Lung (tissue), 12 donors: ENCODE results near the gene WHRN. TPM values are rescaled to one million over a fixed set of nuclear protein-coding genes. Genes with fewer than 3 reads are reported as not detected.

ENCODE experiments used
- ATAC-seq: fragments of 200-7000 bp; cut with Tn5 transposase; one replicate; pipeline ENCODE4 v1.9.1; 2020; ENCODE audit warnings: moderate number of reproducible peaks; ENCODE audit not compliant: insufficient read depth, low FRiP score
- DNase-seq, 3 donors: peaks; one replicate each; pipeline ENCODE4 v3.0.0-alpha.2; 2013 to 2017
- H3K27ac ChIP-seq, 2 donors: one replicate each; pipeline ENCODE4 v1.5.1; 2013; ENCODE audit warnings: mild to moderate bottlenecking in 2 of 2, moderate library complexity in 2 of 2, control low read depth in 1 of 2, inconsistent platforms in 1 of 2, low read depth in 1 of 2, low read length in 1 of 2
- H3K27me3 ChIP-seq, 3 donors: one replicate each; pipeline ENCODE4 v1.5.1; 2013; ENCODE audit warnings: low read length in 2 of 3; ENCODE audit not compliant: control insufficient read depth in 3 of 3, insufficient read depth in 3 of 3
- H3K36me3 ChIP-seq, 4 donors: one replicate each; pipeline ENCODE4 v1.5.1; 2013; ENCODE audit warnings: low read length in 4 of 4, mild to moderate bottlenecking in 1 of 4, moderate library complexity in 1 of 4; ENCODE audit not compliant: control insufficient read depth in 4 of 4, insufficient read depth in 4 of 4
- H3K4me1 ChIP-seq, 5 donors: one replicate each; pipeline ENCODE4 v1.5.1; 2013; ENCODE audit warnings: low read length in 5 of 5, mild to moderate bottlenecking in 2 of 5, moderate library complexity in 1 of 5; ENCODE audit not compliant: control insufficient read depth in 5 of 5, insufficient read depth in 5 of 5
- H3K4me3 ChIP-seq: one replicate; pipeline ENCODE4 v1.5.1; 2013; ENCODE audit warnings: mild to moderate bottlenecking, control low read depth, moderate library complexity
- H3K9ac ChIP-seq, 2 donors: one replicate each; pipeline ENCODE4 v1.5.1; 2013; ENCODE audit warnings: low read length in 2 of 2, control low read depth in 1 of 2; ENCODE audit not compliant: insufficient read depth in 1 of 2
- H3K9me3 ChIP-seq, 4 donors: one replicate each; pipeline ENCODE4 v1.5.1; 2013; ENCODE audit warnings: low read length in 3 of 4, mild to moderate bottlenecking in 1 of 4, moderate library complexity in 1 of 4; ENCODE audit not compliant: control insufficient read depth in 4 of 4, insufficient read depth in 3 of 4
- CTCF ChIP-seq: IDR thresholded peaks from 2 replicates; pipeline ENCODE4 v1.5.1; 2012; ENCODE audit warnings: mild to moderate bottlenecking; ENCODE audit errors: control extremely low read depth, extremely low read depth
- WGBS, 2 donors: extraction: QIAGEN DNeasy Blood & Tissue Kit; methylation state at CpG; one replicate each; pipeline ENCODE4 v1.1.7; 2013; 5-methylcytosine and 5-hydroxymethylcytosine counted together
- polyA plus RNA-seq, 2 donors: library from polyadenylated mRNA; stranded (reverse); fragments of 200-250 nt; gene quantifications; one replicate each; pipeline ENCODE4 v1.2.1, GENCODE V29; 2013
- total RNA-seq, 2 donors: library from RNA; depleted of rRNA in 1 of 2; stranded (reverse); fragments of >200 nt in 1 of 2; gene quantifications; one replicate each; pipeline ENCODE4 v1.2.1, GENCODE V29; 2014 to 2021
- donor health status: control.
- donor health status: control.
- donor health status: Bipolar disorder and iron deficiency.
- donor health status: healthy.
- donor health status: DM: yes; HTN: yes; CAD: no.

Gene WHRN
- total and polyA plus RNA-seq, 4 donors: 3.1 to 11.7 (median 5.6) TPM

GRCh38 chr9:114551750-114552685 is 46.7 kb upstream of the WHRN start:
- no peak overlapping the region for H3K27ac ChIP-seq
- DNase-seq (no peak), ATAC-seq (peak; percentile 73)
- no peaks in the 10 kb centered on the region for H3K36me3 ChIP-seq
- 75 to 86% methylated on average over 6 of the region's 6 CpGs for WGBS, 2 donors
- H3K4me1 ChIP-seq: no peaks in the 10 kb centered on the region
- peaks cover 0 to 3% (median 0%) of the 10 kb centered on the region in 4 donors for H3K9me3 ChIP-seq
- H3K9ac ChIP-seq: no peak overlapping the region
- peaks cover 0 to 3% (median 0%) of the 10 kb centered on the region in 3 donors for H3K27me3 ChIP-seq
- no peak overlapping the region for H3K4me3 ChIP-seq
- TF ChIP-seq CTCF: no peak

- no peak overlapping the region for H3K4me3 ChIP-seq
- ATAC-seq (no peak), DNase-seq (no peak)
- peaks cover 0 to 3% (median 0%) of the 10 kb centered on the region in 3 donors for H3K27me3 ChIP-seq
- no peak overlapping the region for H3K27ac ChIP-seq
- 63 to 67% methylated on average over 9 of the region's 9 CpGs for WGBS, 2 donors
- TF ChIP-seq CTCF: no peak
- H3K4me1 ChIP-seq: no peaks in the 10 kb centered on the region
- no peaks in the 10 kb centered on the region for H3K36me3 ChIP-seq
- H3K9me3 ChIP-seq: peaks cover 0 to 3% (median 0%) of the 10 kb centered on the region in 4 donors
- H3K9ac ChIP-seq: no peak overlapping the region
Measured at GRCh38 chr9:114549697-114550330, 44.5 kb upstream of the WHRN start.

- H3K27ac ChIP-seq: no peak overlapping the region
- no peak for DNase-seq
- H3K9me3 ChIP-seq: peaks cover 0 to 3% (median 0%) of the 10 kb centered on the region in 4 donors
- H3K36me3 ChIP-seq: no peaks in the 10 kb centered on the region
- no peak for ATAC-seq
- no peak overlapping the region for H3K9ac ChIP-seq
- H3K27me3 ChIP-seq: peaks cover 0 to 3% (median 0%) of the 10 kb centered on the region in 3 donors
- no peaks in the 10 kb centered on the region for H3K4me1 ChIP-seq
- TF ChIP-seq CTCF: no peak
- H3K4me3 ChIP-seq: no peak overlapping the region
Measured at GRCh38 chr9:114546851-114547250, 41.6 kb upstream of the WHRN start.
